KOPT-K1 (cell line): Measurements from ENCODE around the gene TNK1.

Experiments
- H3K27ac ChIP-seq: fragments of 200-600 bp; sonication (generic); 2 replicates; pipeline ENCODE4 v1.5.1; 2016; ENCODE audit warnings: antibody characterized with exemption, mild to moderate bottlenecking, low read depth, low read length; ENCODE audit not compliant: poor library complexity, severe bottlenecking
- H3K36me3 ChIP-seq: fragments of 200-600 bp; sonication (generic); 2 replicates; pipeline ENCODE4 v1.5.1; 2017; ENCODE audit warnings: antibody characterized with exemption, mild to moderate bottlenecking, low read length, moderate library complexity; ENCODE audit not compliant: insufficient read depth
- H3K9me3 ChIP-seq: fragments of 200-600 bp; sonication (generic); 2 replicates; pipeline ENCODE4 v1.5.1; 2017; ENCODE audit warnings: antibody characterized with exemption, low read length, mild to moderate bottlenecking; ENCODE audit not compliant: insufficient read depth, poor library complexity, severe bottlenecking

TNK1 gene

GRCh38 chr17:7393613-7394451, 12.9 kb downstream of the TNK1 start:
- peak overlapping the region; percentile 66 for H3K27ac ChIP-seq
- no peaks in the 10 kb centered on the region for H3K9me3 ChIP-seq
- H3K36me3 ChIP-seq, result no peaks in the 10 kb centered on the region

GRCh38 chr17:7394452-7395191, 13.7 kb downstream of the TNK1 start, which contains the start of gene PLSCR3:
Gene PLSCR3, minus strand, starts transcription at chr17:7394525. Its CDS starts 415 bp downstream, at chr17:7394110.
- no peaks in the 10 kb centered on the region for H3K9me3 ChIP-seq
- peak within 1 kb of the TSS; percentile 66 for H3K27ac ChIP-seq
- H3K36me3 ChIP-seq, result no peaks in the 10 kb centered on the region

- H3K27ac ChIP-seq, result no peak overlapping the region
- no peaks in the 10 kb centered on the region for H3K36me3 ChIP-seq
- H3K9me3 ChIP-seq, result no peaks in the 10 kb centered on the region
These were observed 15.3 kb downstream of the TNK1 start for GRCh38 chr17:7396147-7396546.

GRCh38 chr17:7398612-7399011, 17.7 kb downstream of the TNK1 start:
- no peak overlapping the region for H3K27ac ChIP-seq
- no peaks in the 10 kb centered on the region for H3K36me3 ChIP-seq
- no peaks in the 10 kb centered on the region for H3K9me3 ChIP-seq

GRCh38 chr17:7403043-7403726, 22.3 kb downstream of the TNK1 start:
- H3K9me3 ChIP-seq, result no peaks in the 10 kb centered on the region
- H3K27ac ChIP-seq, result peak overlapping the region; percentile 63
- no peaks in the 10 kb centered on the region for H3K36me3 ChIP-seq

GRCh38 chr17:7403727-7403976, 22.8 kb downstream of the TNK1 start:
- Histone ChIP-seq H3K36me3 (no peaks in the 10 kb centered on the region), H3K9me3 (no peaks in the 10 kb centered on the region), H3K27ac (peak overlapping the region; percentile 63)

- Histone ChIP-seq H3K36me3 (no peaks in the 10 kb centered on the region), H3K9me3 (no peaks in the 10 kb centered on the region), H3K27ac (peak within 1 kb of the TSS; percentile 63)
These were observed 23.3 kb downstream of the TNK1 start, which contains the start of gene TMEM256 for GRCh38 chr17:7403977-7404736. Gene TMEM256, minus strand, starts transcription at chr17:7404097. Its CDS starts 13 bp downstream, at chr17:7404084.

GRCh38 chr17:7404737-7405349, 24.0 kb downstream of the TNK1 start:
- Histone ChIP-seq H3K9me3 (no peaks in the 10 kb centered on the region), H3K27ac (peak overlapping the region; percentile 63), H3K36me3 (no peaks in the 10 kb centered on the region)

- Histone ChIP-seq H3K36me3 (no peaks in the 10 kb centered on the region), H3K27ac (no peak overlapping the region), H3K9me3 (no peaks in the 10 kb centered on the region)
These were observed 24.7 kb downstream of the TNK1 start for GRCh38 chr17:7405350-7406234.

- Histone ChIP-seq H3K27ac (no peak overlapping the region), H3K9me3 (no peaks in the 10 kb centered on the region)
These were observed 25.4 kb downstream of the TNK1 start for GRCh38 chr17:7406235-7406825.

GRCh38 chr17:7407082-7407481, 26.2 kb downstream of the TNK1 start:
- Histone ChIP-seq H3K9me3 (no peaks in the 10 kb centered on the region), H3K36me3 (no peaks in the 10 kb centered on the region), H3K27ac (no peak overlapping the region)

More at GRCh38 chr17:7406235-7406825, 25.4 kb downstream of the TNK1 start:
- H3K36me3 ChIP-seq, result no peaks in the 10 kb centered on the region

- Histone ChIP-seq H3K36me3 (no peaks in the 10 kb centered on the region), H3K9me3 (no peaks in the 10 kb centered on the region), H3K27ac (no peak within 1 kb of the TSS)
These were observed 26.8 kb downstream of the TNK1 start, which contains the start of gene NLGN2 for GRCh38 chr17:7407485-7408251. Gene NLGN2, plus strand, starts transcription at chr17:7407845. Its CDS starts 411 bp downstream, at chr17:7408256.
